Colonic mucosa (tissue), 4 donors: ENCODE measurements around the gene CBX2. TPM values are rescaled to one million over a fixed set of nuclear protein-coding genes. Genes with fewer than 3 reads are reported as not detected.
A peak's percentile ranks its signal among the peaks of the same experiment; 100 is the strongest.

Experiments used
- DNase-seq: peaks from one replicate; pipeline ENCODE4 v3.0.0-alpha.2; 2020
- H3K27ac ChIP-seq: fragments of 200-600 bp; one replicate; pipeline ENCODE4 v1.8.0; 2021
- H3K27me3 ChIP-seq: fragments of 200-600 bp; one replicate; pipeline ENCODE4 v1.8.0; 2021
- H3K36me3 ChIP-seq: fragments of 200-600 bp; one replicate; pipeline ENCODE4 v1.8.0; 2021
- H3K4me1 ChIP-seq: fragments of 200-600 bp; one replicate; pipeline ENCODE4 v1.8.0; 2021; ENCODE audit warnings: mild to moderate bottlenecking
- H3K4me3 ChIP-seq: fragments of 200-600 bp; one replicate; pipeline ENCODE4 v1.8.0; 2021
- H3K9ac ChIP-seq, 2 donors: one replicate each; pipeline ENCODE4 v1.7.0; 2013; ENCODE audit warnings: control low read depth in 2 of 2, low read depth in 2 of 2, low read length in 2 of 2
- H3K9me3 ChIP-seq: fragments of 200-600 bp; one replicate; pipeline ENCODE4 v1.8.0; 2021
- intact Hi-C: fragments of 100-400 bp; cut with DNase I; formaldehyde crosslinking; loops from one replicate; pipeline ENCODE4 v1.14.1; 2022
- total RNA-seq, 2 donors: library from RNA; stranded (reverse); fragmentation: NEBNext Ultra II Directional in 1 of 2; extraction: Animal tissue kit (Norgen Biotek cat#: 25700) in 1 of 2; gene quantifications; one replicate each; pipeline ENCODE4 v1.2.1, GENCODE V29; 2021
- TF ChIP-seq, protein P1 (sequence below): fragments of 200-600 bp; IDR thresholded peaks from one replicate; pipeline ENCODE4 v1.8.0; 2022; ENCODE audit warnings: antibody characterized with exemption, mild to moderate bottlenecking
- donor health status: healthy.
- donor health status: DM: no; HTN: no; CAD: no.
- donor health status: DM: no; HTN: no; CAD: no.

The CBX2 gene
- total RNA-seq, 2 donors from 2014 or later: 2.1 to 4.0 TPM

- Histone ChIP-seq H3K27ac (no peak overlapping the region), H3K36me3 (no peaks in the 10 kb centered on the region), H3K9ac (no peak overlapping the region), H3K4me1 (peaks cover 11% of the 10 kb centered on the region), H3K27me3 (peaks cover 44% of the 10 kb centered on the region), H3K4me3 (no peak overlapping the region), H3K9me3 (no peaks in the 10 kb centered on the region)
- TF ChIP-seq, protein P1, sequence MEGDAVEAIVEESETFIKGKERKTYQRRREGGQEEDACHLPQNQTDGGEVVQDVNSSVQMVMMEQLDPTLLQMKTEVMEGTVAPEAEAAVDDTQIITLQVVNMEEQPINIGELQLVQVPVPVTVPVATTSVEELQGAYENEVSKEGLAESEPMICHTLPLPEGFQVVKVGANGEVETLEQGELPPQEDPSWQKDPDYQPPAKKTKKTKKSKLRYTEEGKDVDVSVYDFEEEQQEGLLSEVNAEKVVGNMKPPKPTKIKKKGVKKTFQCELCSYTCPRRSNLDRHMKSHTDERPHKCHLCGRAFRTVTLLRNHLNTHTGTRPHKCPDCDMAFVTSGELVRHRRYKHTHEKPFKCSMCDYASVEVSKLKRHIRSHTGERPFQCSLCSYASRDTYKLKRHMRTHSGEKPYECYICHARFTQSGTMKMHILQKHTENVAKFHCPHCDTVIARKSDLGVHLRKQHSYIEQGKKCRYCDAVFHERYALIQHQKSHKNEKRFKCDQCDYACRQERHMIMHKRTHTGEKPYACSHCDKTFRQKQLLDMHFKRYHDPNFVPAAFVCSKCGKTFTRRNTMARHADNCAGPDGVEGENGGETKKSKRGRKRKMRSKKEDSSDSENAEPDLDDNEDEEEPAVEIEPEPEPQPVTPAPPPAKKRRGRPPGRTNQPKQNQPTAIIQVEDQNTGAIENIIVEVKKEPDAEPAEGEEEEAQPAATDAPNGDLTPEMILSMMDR: no peak
- DNase-seq: no peak
- intact Hi-C loops: no loop called here
These were observed 1.4 kb upstream of the CBX2 start for GRCh38 chr17:79776376-79777119.

DNA sequence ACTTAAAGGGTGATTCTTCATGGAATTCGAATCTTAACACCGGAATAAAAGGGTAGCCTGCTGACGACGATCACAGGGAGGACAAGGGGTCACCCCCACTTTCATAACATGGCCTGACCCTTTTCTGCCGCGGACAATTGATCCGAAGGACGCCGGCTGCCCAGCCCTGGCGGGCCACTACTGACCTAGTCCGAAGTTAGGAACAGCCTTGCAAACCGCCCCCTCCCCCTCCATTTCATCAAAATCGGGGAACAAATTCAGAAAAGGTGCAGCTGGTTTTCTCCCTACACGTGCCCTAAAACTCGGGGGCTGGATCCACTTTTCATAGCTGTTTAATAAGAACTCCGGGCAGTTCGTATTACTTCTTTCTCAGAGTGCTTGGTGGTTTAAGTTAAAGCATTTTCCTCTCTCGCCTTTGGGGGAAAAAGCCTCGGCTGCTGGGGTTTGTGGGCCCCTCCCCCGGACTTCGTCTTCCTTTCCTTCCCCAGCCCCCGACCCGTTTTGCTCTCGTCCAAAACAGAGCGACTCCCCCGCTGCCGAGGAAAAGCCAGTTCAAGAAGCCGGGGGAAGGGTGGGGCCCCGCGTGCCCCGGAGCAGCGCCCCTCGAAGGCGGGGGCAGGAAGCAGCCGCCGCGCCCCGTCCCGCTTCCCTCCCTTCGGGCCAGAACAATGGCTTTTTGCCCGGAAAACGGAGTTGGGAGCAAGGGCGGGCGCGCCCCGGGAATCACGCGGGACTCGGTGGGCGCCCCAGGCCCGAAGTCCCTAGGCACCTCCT lies 641 bp upstream of the CBX2 start:
- Histone ChIP-seq H3K4me1 (peaks cover 11% of the 10 kb centered on the region), H3K9me3 (no peaks in the 10 kb centered on the region), H3K4me3 (peak overlapping the region; percentile 52), H3K27ac (no peak overlapping the region), H3K36me3 (no peaks in the 10 kb centered on the region), H3K27me3 (peaks cover 47% of the 10 kb centered on the region), H3K9ac (no peak overlapping the region)
- TF ChIP-seq, protein P1: no peak
- intact Hi-C loops: no loop called here
- DNase-seq: peak; percentile 71

DNA sequence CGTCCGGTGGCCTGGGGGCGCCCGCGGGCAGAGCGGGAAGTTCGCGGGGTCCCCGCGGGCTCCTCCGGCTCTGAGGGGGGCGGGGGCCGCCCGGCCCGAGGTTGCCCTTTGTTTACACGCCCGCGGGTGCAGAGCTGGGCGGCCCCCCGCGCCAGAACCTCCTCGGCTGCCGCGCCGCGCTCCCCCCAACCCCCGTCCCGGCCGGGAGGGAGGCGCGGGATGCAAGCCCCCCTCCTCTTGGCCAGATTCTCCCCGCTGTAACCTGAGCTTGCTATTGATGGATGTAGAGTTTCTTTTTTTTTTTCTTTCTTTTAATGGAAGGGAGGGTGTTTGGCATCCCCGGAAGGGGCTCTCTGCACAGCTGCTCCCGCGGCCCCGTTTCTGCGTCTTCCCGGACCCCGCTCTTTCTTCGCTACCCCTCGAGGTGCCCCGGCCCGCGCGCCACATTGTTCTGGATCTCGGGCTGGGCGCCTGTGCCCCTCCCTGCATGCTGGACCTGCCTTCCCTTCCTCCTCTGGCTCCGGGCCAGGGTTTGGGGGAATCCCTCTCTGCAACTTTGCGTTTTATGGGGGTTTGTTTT lies 646 bp downstream of the CBX2 start:
- intact Hi-C loops: no loop called here
- peak; percentile 64 for DNase-seq
- peak overlapping the region; percentile 62 for H3K4me3 ChIP-seq
- peaks cover 43% of the 10 kb centered on the region for H3K27me3 ChIP-seq
- H3K27ac ChIP-seq: no peak overlapping the region
- no peaks in the 10 kb centered on the region for H3K9me3 ChIP-seq
- H3K4me1 ChIP-seq: peaks cover 11% of the 10 kb centered on the region
- TF ChIP-seq, protein P1: no peak
- H3K9ac ChIP-seq: peak overlapping the region in 1 of 2 donors; percentile 24
- H3K36me3 ChIP-seq: no peaks in the 10 kb centered on the region

GRCh38 chr17:79779084-79779529 lies 1.2 kb downstream of the CBX2 start:
- intact Hi-C loops: no loop called here
- TF ChIP-seq, protein P1: no peak
- Histone ChIP-seq H3K4me3 (no peak overlapping the region), H3K9ac (no peak overlapping the region), H3K9me3 (no peaks in the 10 kb centered on the region), H3K27me3 (peaks cover 41% of the 10 kb centered on the region), H3K27ac (no peak overlapping the region), H3K4me1 (peaks cover 11% of the 10 kb centered on the region), H3K36me3 (no peaks in the 10 kb centered on the region)
- no peak for DNase-seq

GRCh38 chr17:79779661-79780365 lies 1.9 kb downstream of the CBX2 start:
- Histone ChIP-seq H3K27me3 (peaks cover 34% of the 10 kb centered on the region), H3K36me3 (no peaks in the 10 kb centered on the region), H3K4me3 (no peak overlapping the region), H3K9ac (no peak overlapping the region), H3K4me1 (peaks cover 11% of the 10 kb centered on the region), H3K9me3 (no peaks in the 10 kb centered on the region), H3K27ac (no peak overlapping the region)
- intact Hi-C loops: no loop called here
- DNase-seq: no peak
- TF ChIP-seq, protein P1: no peak
